AG10803 (cell line): ENCODE data around the gene PANK2.

Experiments
- DNase-seq: peaks from one replicate; pipeline ENCODE4 v3.0.0; 2010; ENCODE audit warnings: low read depth
- H3K4me3 ChIP-seq: 2 replicates; pipeline ENCODE4 v1.5.1; 2011; ENCODE audit warnings: mild to moderate bottlenecking, low read length, control low read depth
- CTCF ChIP-seq: conservative IDR thresholded peaks from 2 replicates; pipeline ENCODE4 v1.5.1; 2011; ENCODE audit warnings: mild to moderate bottlenecking, low read length, control low read depth, inconsistent platforms

The PANK2 gene

GRCh38 chr20:3929713-3930060 is 40.5 kb downstream of the PANK2 start:
- peak; percentile 50 for DNase-seq
- no peak overlapping the region for H3K4me3 ChIP-seq
- TF ChIP-seq CTCF: no peak

- H3K4me3 ChIP-seq: no peak overlapping the region
- TF ChIP-seq CTCF: no peak
- no peak for DNase-seq
Measured at GRCh38 chr20:3930265-3931206, 41.3 kb downstream of the PANK2 start.

- no peak overlapping the region for H3K4me3 ChIP-seq
- DNase-seq: peak; percentile 33
- no peak for TF ChIP-seq CTCF
Measured at GRCh38 chr20:3931664-3932063, 42.5 kb downstream of the PANK2 start.

- no peak for TF ChIP-seq CTCF
- no peak for DNase-seq
- H3K4me3 ChIP-seq: peak overlapping the region; percentile 48
Measured at GRCh38 chr20:3932277-3932676, 43.1 kb downstream of the PANK2 start.

GRCh38 chr20:3932681-3933080 is 43.5 kb downstream of the PANK2 start:
- peak overlapping the region; percentile 48 for H3K4me3 ChIP-seq
- DNase-seq: peak; percentile 41
- no peak for TF ChIP-seq CTCF

- TF ChIP-seq CTCF: no peak
- no peak for DNase-seq
- H3K4me3 ChIP-seq: peak overlapping the region; percentile 48
Measured at GRCh38 chr20:3933218-3933617, 44.0 kb downstream of the PANK2 start.

GRCh38 chr20:3934624-3935023 is 45.4 kb downstream of the PANK2 start:
- TF ChIP-seq CTCF: no peak
- peak; percentile 47 for DNase-seq
- H3K4me3 ChIP-seq: no peak overlapping the region
